ENCODE measurements around the gene VARS1.

The VARS1 gene

DNA sequence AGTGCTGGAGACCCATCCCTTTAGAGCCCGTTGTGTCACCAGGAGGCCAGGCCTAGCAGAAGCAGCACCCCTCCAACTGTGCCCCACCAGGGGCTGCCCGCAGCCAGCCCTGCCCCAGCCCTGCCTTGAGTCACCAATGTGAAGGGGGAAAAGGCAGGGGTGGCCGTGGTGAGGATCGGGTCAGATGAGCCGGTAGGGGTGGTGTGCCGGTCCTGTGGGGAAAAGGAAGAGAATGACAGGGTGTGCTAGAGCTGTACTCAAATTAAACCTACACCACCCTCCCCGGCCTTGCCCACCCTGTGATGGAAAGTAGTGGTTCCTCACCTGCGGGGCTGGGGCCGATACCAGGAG lies 30.0 kb downstream of the VARS1 start:
- no peak for DNase-seq (ENCODE audit: insufficient read length, low spot score)
- no peak for FAIRE-seq
- TF ChIP-seq POLR2A (IDR thresholded peaks at IDR 0.05; ENCODE audit: low read depth, low read length) = no peak

DNA sequence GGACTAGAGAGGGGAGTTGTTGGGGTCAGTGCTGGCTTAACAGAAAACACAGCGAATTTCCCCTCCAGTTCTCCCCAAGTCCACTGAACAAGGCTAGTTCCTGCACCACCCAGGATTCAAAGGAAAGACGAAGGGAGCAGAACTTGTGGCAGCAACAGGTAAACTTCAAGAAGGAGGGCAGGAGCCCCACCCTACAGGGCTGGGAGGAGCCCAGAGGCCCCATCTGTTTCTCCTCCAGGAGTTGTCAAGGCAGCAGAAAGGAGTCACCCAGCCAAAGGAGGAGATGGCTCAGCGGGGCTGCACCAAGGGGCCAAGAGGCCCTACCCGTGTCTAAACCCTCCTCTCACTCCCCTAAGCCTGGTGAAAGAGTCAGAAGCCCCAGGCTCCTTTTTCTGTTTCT lies 31.4 kb downstream of the VARS1 start:
- DNase-seq (ENCODE audit: insufficient read length, low spot score) (no peak), FAIRE-seq (no peak)
- TF ChIP-seq POLR2A (IDR thresholded peaks at IDR 0.05; ENCODE audit: low read depth, low read length) = no peak

DNA sequence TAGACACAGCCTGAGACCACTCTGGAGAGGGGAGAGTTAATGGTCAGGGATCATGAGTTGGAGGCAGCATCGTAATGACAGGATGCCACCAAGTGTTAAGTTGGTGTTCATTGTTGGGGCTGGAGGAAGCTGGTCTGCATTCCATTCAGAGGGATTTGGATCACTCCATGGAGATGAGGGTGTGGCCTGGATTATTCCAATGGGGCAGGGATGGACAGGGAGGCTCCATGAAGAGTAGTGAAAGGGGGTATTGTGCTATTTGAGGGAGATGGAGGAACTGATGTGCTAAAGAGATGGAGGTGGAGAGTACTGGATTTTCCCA lies 32.0 kb downstream of the VARS1 start:
- FAIRE-seq (peak; percentile 23), DNase-seq (ENCODE audit: insufficient read length, low spot score) (peak; percentile 59)
- no peak for TF ChIP-seq POLR2A (IDR thresholded peaks at IDR 0.05; ENCODE audit: low read depth, low read length)

DNA sequence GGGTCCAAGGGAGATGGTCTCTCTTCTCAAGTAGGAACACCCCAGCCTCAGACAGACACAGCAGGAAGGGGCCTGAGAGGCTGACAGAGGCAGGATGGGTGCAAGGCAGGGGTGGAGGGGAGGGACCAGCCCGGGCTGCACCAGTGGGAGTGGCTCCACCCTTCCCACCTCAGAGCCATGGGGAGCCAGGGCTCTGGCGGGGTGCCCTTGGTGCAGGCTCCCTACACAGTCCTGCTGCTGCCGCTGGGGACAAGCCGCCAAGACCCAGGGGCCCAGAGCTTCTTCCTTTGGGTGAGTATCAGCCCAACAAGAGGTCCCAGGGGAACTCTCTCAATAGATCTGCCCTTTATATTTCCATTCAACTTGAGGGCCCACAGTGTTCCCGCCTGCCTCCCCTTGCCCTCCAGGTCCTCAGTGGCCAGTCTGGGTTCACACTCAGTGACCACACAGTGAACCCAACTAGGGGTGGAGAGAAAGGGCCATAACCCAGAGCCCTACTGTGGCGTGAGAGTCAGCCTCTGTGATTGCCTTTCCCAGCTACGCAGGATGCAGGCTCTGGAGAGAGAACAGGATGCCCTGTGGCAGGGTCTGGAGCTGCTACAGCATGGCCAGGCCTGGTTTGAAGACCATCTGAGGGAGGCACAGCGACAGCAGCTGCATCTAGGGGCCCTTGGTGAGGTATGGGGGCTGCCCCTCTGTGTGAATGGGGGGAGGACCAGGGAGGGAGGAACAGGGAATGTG lies 32.5 kb downstream of the VARS1 start:
- no peak for TF ChIP-seq POLR2A (IDR thresholded peaks at IDR 0.05; ENCODE audit: low read depth, low read length)
- DNase-seq (ENCODE audit: insufficient read length, low spot score) = no peak
- FAIRE-seq = no peak

DNA sequence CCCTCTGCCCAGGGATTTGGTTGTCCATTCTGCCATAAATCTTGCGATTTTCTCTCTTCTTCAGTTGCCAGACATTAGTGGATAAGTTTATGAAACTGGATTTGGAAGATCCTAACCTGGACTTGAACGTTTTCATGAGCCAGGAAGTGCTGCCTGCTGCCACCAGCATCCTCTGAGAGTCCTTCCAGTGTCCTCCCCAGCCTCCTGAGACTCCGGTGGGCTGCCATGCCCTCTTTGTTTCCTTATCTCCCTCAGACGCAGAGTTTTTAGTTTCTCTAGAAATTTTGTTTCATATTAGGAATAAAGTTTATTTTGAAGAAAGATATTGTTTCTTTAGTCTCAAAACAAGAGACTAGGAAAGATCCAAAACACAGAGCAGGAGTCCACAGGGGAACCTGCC lies 33.2 kb downstream of the VARS1 start, which contains the start of gene SAPCD1:
SAPCD1 (plus strand) TSS at position 301 of the 400 bp plus-strand sequence. CDS start 399 bp downstream, outside the sequence.
- FAIRE-seq = no peak
- no peak for TF ChIP-seq POLR2A (IDR thresholded peaks at IDR 0.05; ENCODE audit: low read depth, low read length)
- no peak for DNase-seq (ENCODE audit: insufficient read length, low spot score)

DNA sequence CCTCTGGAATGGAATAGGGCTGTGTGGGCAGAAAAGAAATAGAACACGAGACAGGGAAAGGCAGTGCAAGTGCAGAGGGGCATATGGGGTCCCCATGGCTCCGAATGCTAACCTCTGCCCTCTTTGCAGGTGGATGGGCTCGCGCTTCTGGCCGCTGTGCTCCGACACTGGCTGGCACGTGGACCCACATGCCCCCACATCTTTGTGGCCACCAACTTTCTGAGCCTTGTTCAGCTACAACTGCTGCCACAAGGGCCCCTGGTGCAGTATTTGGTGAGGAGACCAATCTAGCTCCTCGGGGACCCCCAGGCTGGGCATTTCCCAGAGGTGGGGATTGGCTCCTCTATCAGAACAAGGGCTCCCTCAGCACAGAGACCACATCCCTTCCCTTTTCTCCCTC lies 34.2 kb downstream of the VARS1 start:
- DNase-seq (ENCODE audit: insufficient read length, low spot score) (no peak), FAIRE-seq (no peak)
- no peak for TF ChIP-seq POLR2A (IDR thresholded peaks at IDR 0.05; ENCODE audit: low read depth, low read length)

DNA sequence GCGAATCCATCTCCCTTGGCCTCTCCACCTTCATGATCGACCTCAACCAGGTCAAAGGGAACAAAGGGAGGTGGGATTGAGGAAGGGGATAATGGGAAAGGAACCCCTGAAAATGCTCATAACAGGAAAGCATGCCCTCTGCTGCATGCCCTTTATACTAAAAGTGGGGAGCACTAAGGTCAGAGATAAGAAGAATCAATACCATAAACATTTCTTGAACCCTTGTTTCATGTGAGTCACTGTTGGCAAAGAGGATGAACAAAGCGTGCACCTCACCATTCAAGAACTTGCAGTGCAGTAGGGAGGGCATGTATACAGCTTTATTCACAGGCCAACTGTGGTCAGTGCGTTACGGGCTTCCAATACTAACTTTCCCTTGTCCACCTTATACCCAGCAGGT lies 34.8 kb downstream of the VARS1 start:
- DNase-seq (ENCODE audit: insufficient read length, low spot score) (no peak), FAIRE-seq (no peak)
- no peak for TF ChIP-seq POLR2A (IDR thresholded peaks at IDR 0.05; ENCODE audit: low read depth, low read length)

DNA sequence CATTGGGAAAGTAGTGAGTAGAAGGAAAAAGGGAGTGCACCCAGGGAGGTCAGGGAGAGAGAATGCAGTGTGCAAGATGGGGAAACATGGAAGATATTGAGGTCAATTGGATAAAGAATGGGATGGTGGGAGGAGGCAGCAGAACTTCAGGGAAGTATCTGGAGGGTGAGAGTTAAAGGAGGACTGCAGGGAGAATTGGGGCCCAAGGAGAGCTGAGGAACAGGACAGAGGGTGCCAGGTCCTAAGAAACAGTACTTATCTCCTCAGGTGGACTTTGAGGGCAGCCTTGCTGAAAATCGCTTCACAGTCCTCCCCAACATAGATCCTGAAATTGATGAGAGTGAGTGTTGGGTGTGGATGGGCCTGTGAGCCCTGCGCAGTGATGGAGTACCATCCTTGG lies 37.3 kb downstream of the VARS1 start:
- DNase-seq (ENCODE audit: insufficient read length, low spot score) = no peak
- no peak for FAIRE-seq
- TF ChIP-seq POLR2A (IDR thresholded peaks at IDR 0.05; ENCODE audit: low read depth, low read length) = no peak

DNA sequence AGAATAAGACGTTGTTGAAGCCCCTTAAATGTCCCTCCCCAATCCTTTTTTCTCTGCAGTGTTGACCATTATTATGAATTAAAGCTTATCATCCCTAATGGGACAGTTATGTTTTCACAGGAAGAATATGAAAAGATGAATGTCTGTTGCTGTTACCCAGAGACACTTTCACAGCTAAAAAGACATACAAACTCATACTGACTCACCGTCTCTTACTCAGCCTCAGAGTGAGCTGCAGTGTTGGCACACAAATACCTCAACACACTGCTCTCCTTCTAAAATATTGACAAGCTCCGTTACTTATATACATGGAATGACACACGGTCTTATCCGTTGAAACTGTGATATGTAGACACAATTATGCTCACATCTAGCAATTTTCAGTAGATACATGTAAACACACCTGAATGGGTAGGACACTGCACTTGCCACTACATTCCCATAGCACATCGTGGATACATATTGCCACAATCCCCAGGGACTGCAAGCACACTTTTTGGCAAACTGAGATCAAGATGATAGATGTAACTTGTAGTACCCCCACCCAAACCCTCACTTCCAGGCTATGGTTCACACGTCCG lies 42.7 kb downstream of the VARS1 start:
- DNase-seq (ENCODE audit: insufficient read length, low spot score) (peak; percentile 61), FAIRE-seq (peak; percentile 58)
- TF ChIP-seq POLR2A (IDR thresholded peaks at IDR 0.05; ENCODE audit: low read depth, low read length) = no peak

DNA sequence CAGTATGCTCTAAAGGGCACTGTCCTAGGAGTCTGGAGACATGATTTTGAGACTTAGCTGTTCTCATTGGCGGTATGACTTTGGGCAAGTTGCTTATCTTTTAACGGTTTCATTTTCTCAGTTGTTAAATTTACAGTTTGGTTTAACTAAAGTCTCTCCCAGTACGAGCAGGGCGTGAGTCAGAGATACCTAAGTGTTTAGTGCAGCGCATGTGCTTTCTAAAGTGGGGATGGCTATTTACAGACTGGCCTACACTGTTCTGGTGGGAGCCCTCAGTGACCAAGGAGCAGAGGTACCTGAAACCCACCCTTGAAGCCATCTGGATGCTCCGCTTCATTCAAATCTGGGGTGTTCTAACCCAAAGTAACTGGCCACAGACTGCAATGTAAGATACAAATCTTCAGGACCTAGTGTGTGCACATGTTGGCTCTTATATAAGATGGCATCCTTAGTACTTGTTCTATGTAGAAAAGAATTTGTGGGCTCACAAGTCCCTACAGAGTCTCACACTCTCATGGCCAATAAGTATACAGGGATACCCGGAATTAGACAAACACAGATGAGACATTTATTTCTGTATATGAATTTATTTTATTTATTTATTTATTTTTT lies 45.0 kb downstream of the VARS1 start:
- no peak for DNase-seq (ENCODE audit: insufficient read length, low spot score)
- FAIRE-seq = no peak

DNA sequence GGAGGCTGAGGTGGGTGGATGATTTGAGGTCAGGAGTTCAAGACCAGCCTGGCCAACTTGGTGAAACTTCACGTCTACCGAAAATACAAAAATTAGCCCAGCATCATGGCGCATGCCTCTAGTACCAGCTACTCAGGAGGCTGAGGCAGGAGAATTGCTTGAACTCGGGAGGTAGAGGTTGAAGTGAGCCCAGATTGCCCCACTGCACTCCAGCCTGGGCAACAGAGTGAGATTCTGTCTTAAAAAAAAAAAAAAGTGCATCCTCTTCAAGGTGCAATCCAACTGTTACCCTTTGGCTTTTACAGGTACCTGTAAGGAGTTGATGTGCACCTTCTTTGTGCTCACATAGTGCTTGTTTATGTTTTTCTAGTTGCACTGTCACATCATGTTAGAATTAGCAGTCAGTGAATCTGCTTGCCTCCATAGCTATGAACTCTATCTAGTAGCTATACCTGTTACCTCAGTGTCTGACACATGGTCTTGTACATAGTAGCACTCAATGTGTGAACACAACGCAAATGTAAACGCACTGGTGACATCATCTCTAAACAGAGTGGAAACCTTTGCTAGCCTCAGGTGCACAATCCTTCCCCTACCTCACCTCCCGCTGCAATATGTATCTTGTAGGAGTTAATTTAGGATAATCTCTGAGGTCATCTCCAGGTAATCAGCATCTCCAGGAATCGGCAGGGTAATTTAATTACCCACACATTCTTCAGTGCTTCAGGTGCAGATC lies 46.1 kb downstream of the VARS1 start:
- no peak for TF ChIP-seq POLR2A (IDR thresholded peaks at IDR 0.05; ENCODE audit: low read depth, low read length)
- FAIRE-seq = no peak
- DNase-seq (ENCODE audit: insufficient read length, low spot score) = no peak

More for the DNA sequence above, 45.0 kb downstream of the VARS1 start:
- TF ChIP-seq POLR2A (IDR thresholded peaks at IDR 0.05; ENCODE audit: low read depth, low read length) = no peak
